Ovary (tissue), 9 donors: Measurements from ENCODE around the gene PLXNA4. TPM values are rescaled to one million over a fixed set of nuclear protein-coding genes. Genes with fewer than 3 reads are reported as not detected.

Experiments used
- DNase-seq, 5 donors: peaks; one replicate each; pipeline ENCODE4 v3.0.0-alpha.2; 2019 to 2020
- H3K27ac ChIP-seq, 2 donors: fragments of 200-600 bp; one replicate each; pipeline versions ENCODE4 v1.5.1 to v1.8.0; 2019 to 2022
- H3K27me3 ChIP-seq: fragments of 200-600 bp; one replicate; pipeline ENCODE4 v1.8.0; 2022
- H3K36me3 ChIP-seq: fragments of 200-600 bp; sonication (generic); one replicate; pipeline ENCODE4 v1.5.1; 2019
- H3K4me1 ChIP-seq: one replicate; pipeline ENCODE4 v1.8.1; 2013; ENCODE audit warnings: mild to moderate bottlenecking, moderate library complexity; ENCODE audit not compliant: insufficient read depth
- H3K4me3 ChIP-seq: fragments of 200-600 bp; sonication (generic); one replicate; pipeline ENCODE4 v1.5.1; 2017
- H3K9me3 ChIP-seq, 2 donors: fragments of 200-600 bp in 1 of 2; sonication (generic) in 1 of 2; one replicate each; pipeline versions ENCODE4 v1.5.1 to v1.8.1; 2013 to 2019; ENCODE audit warnings: mild to moderate bottlenecking in 1 of 2, moderate library complexity in 1 of 2
- CTCF ChIP-seq, 3 donors: fragments of 450-650 bp in 2 of 3; fragments of 200-600 bp in 1 of 3; IDR thresholded peaks; one replicate each; pipeline versions ENCODE4 v1.5.1 to v1.8.0; 2016 to 2022; ENCODE audit warnings: antibody characterized with exemption in 3 of 3, mild to moderate bottlenecking in 1 of 3
- EP300 ChIP-seq: sonication (generic); formaldehyde crosslinking; IDR thresholded peaks from one replicate; pipeline ENCODE4 v1.6.1; 2017; ENCODE audit warnings: antibody characterized with exemption
- POLR2A ChIP-seq: fragments of 450-650 bp; IDR thresholded peaks from one replicate; pipeline ENCODE4 v1.6.1; 2017; ENCODE audit warnings: antibody characterized with exemption, mild to moderate bottlenecking, moderate library complexity
- WGBS, 3 donors: extraction: QIAGEN DNeasy Blood & Tissue Kit in 1 of 3; methylation state at CpG; one replicate each; pipeline versions ENCODE4 v1.1.5 to v1.1.7; 2013 to 2017; 5-methylcytosine and 5-hydroxymethylcytosine counted together
- intact Hi-C, 4 donors: fragments of 100-400 bp; cut with DNase I; formaldehyde crosslinking; loops; one replicate each; pipeline versions ENCODE4 v1.11.0 to v1.15.1; 2022 to 2023
- polyA plus RNA-seq, 2 donors: library from polyadenylated mRNA; stranded (reverse); fragments of 200-250 nt in 1 of 2; fragments of 350-450 nt in 1 of 2; fragmentation: Illumina TruSeq in 1 of 2; extraction: RNeasy Lipid Tissue Mini Kit (QIAGEN cat#74804) in 1 of 2; gene quantifications; one replicate each; pipeline ENCODE4 v1.2.3, GENCODE V29; 2013 to 2014
- total RNA-seq, 7 donors: library from RNA; depleted of rRNA in 2 of 7; stranded (reverse); fragments of >200 nt in 2 of 7; fragmentation: NEBNext Ultra II Directional in 3 of 7; extraction: Animal tissue kit (Norgen Biotek cat#: 25700) in 3 of 7; gene quantifications; one replicate each; pipeline versions ENCODE4 v1.1.0 to v1.2.4, GENCODE V29; 2016 to 2023
- donor health status: DM: no; HTN: no; CAD: no; lungs with moderate emphysema.
- donor health status: DM: no; HTN: no; CAD: no.
- donor health status: Bipolar disorder and iron deficiency.
- donor health status: DM: yes; HTN: yes; CAD: no.
- donor health status: DM: no; HTN: no; CAD: no.
- donor health status: DM: yes; HTN: yes; CAD: no.

Gene PLXNA4
- total and polyA plus RNA-seq, 9 donors: 5.1 to 39.9 (median 11.4) TPM

DNA sequence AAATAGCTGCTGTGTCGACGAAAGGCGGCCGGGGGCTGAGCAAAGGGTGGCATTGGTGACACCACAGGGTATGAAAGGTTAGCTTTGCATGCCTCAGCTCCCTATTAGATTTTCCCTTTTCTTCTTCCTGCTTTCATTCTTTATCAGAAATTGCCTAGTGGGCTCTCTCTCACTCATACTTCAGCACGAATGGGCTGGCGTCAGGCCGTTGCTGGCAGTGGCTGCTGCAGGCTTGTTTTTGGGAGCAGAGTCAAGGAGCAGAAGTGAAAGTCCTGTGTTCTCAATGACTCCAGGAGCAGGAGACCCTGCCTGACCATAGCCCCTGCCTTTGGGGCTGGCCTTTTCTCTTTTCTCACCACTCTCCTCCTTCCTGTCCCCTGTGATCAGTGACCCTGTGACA is 318.0 kb downstream of the PLXNA4 start:
- H3K36me3 ChIP-seq: no peaks in the 10 kb centered on the region
- H3K27ac ChIP-seq: no peak overlapping the region
- H3K4me3 ChIP-seq: no peak overlapping the region
- peaks cover 2% of the 10 kb centered on the region for H3K4me1 ChIP-seq
- intact Hi-C loops: no loop called here
- 88 to 94% (median 91%) methylated on average over 7 of the region's 7 CpGs for WGBS, 3 donors
- no peak for DNase-seq
- no peak for TF ChIP-seq EP300
- TF ChIP-seq POLR2A: no peak
- no peak for TF ChIP-seq CTCF (IDR thresholded peaks at IDR 0.05)
- H3K27me3 ChIP-seq: no peaks in the 10 kb centered on the region
- no peaks in the 10 kb centered on the region for H3K9me3 ChIP-seq

DNA sequence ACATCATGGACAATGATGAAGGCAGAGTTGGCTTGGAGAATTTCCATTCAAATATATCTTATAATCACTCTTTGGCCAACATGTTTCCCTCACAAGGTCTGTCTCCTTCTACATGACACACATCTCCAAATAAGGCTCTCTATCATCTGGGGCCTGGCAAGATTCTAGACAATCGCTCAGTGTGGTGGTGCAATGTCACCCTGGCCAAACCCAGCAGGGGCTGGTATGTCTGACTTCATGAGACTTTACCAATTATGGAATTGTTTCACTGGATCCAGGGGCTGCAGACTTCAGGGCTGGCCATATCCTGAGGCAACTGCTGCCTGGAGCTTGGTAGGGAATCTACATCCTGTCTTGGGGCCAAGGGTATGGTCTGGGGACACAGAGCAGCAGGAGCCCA is 319.0 kb downstream of the PLXNA4 start:
- TF ChIP-seq POLR2A (no peak), EP300 (no peak), CTCF (IDR thresholded peaks at IDR 0.05) (no peak)
- Histone ChIP-seq H3K4me3 (no peak overlapping the region), H3K9me3 (no peaks in the 10 kb centered on the region), H3K27me3 (no peaks in the 10 kb centered on the region), H3K27ac (no peak overlapping the region), H3K36me3 (no peaks in the 10 kb centered on the region), H3K4me1 (peaks cover 2% of the 10 kb centered on the region)
- 85 to 100% (median 100%) methylated on average over 1 of the region's 1 CpG for WGBS, 3 donors
- no peak for DNase-seq
- intact Hi-C loops: no loop called here

DNA sequence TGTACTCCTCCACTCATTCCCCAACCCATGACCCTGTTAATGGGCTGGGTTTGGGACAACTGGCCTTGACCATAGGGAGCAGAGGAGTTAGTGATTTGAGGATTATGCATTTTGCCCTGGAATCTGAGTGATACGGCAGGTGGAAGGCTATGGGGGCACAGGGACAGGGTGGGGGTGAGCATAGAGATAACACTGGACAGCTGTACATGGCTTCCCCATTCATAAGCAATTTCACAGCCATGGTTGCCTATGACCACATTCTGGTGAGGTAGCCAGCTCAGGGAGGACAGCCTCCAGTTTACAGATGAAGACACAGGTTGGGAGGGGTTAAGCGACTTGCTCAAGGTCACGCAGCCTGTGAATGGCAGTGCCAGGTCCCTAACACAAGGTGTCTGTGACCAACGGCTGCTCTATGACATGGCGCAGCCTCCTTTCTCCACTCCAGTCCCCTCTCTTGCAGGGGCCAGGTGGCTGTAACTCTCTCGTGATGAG is 319.5 kb downstream of the PLXNA4 start:
- Histone ChIP-seq H3K9me3 (no peaks in the 10 kb centered on the region), H3K27me3 (no peaks in the 10 kb centered on the region), H3K27ac (no peak overlapping the region), H3K4me1 (peaks cover 2% of the 10 kb centered on the region), H3K36me3 (no peaks in the 10 kb centered on the region), H3K4me3 (no peak overlapping the region)
- no peak for TF ChIP-seq POLR2A
- no peak for TF ChIP-seq EP300
- TF ChIP-seq CTCF (IDR thresholded peaks at IDR 0.05): no peak
- DNase-seq: no peak
- intact Hi-C loops: no loop called here
- WGBS, 3 donors: 71 to 91% (median 83%) methylated on average over 6 of the region's 6 CpGs

DNA sequence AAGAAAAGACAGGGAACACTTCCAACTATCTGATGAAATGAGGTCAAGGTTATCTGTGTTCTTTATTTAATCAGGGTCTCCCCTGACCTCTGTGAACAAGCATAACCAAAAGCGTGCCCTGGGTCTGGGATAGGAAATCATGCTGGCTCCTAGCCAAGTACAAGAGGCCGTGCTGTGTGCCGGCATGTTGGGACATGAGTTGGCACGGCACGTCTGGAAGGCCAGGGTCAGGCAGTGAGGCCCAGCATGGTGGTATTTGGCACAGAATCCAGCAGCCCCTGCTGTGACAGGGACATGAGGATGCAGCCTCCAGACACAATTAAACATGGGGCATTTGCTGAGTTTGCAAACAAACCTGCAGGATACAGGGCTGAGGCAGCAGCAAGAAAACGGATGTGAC is 320.4 kb downstream of the PLXNA4 start:
- TF ChIP-seq POLR2A: no peak
- TF ChIP-seq EP300: no peak
- TF ChIP-seq CTCF (IDR thresholded peaks at IDR 0.05): no peak
- intact Hi-C loops: no loop called here
- no peak overlapping the region for H3K4me3 ChIP-seq
- H3K36me3 ChIP-seq: no peaks in the 10 kb centered on the region
- 45 to 47% (median 45%) methylated on average over 6 of the region's 6 CpGs for WGBS, 3 donors
- DNase-seq: peak in 1 of 5 donors; percentile 39
- H3K9me3 ChIP-seq: no peaks in the 10 kb centered on the region
- peaks cover 4% of the 10 kb centered on the region for H3K4me1 ChIP-seq
- no peaks in the 10 kb centered on the region for H3K27me3 ChIP-seq
- no peak overlapping the region for H3K27ac ChIP-seq
